GM12892 (cell line): ENCODE data around the gene ITPR1.

Source experiments
- DNase-seq: peaks from one replicate; pipeline ENCODE4 v3.0.0; 2011; ENCODE audit not compliant: insufficient read length
- FAIRE-seq: peaks from 2 replicates; lab custom pipeline; 2011; peaks lifted over from hg19 to GRCh38; lab: Jason Lieb, UNC
- POLR2A ChIP-seq: IDR thresholded peaks from 2 replicates; pipeline ENCODE4 v1.6.1; 2011; ENCODE audit warnings: low read depth, low read length, control low read depth
- POLR2AphosphoS5 ChIP-seq: IDR thresholded peaks from 2 replicates; pipeline ENCODE4 v1.6.1; 2011; ENCODE audit warnings: low read depth, low read length, control low read depth
- TAF1 ChIP-seq: IDR thresholded peaks from 2 replicates; pipeline ENCODE4 v1.6.1; 2011; ENCODE audit warnings: low read depth, mild to moderate bottlenecking, control low read depth, low read length, borderline replicate concordance

ITPR1 gene

GRCh38 chr3:4786431-4786830 is 293.3 kb downstream of the ITPR1 start:
- no peak for FAIRE-seq
- DNase-seq, result no peak
- TF ChIP-seq TAF1, result no peak
- no peak for TF ChIP-seq POLR2A
- no peak for TF ChIP-seq POLR2AphosphoS5

- FAIRE-seq, result no peak
- TF ChIP-seq POLR2A (no peak), TAF1 (no peak), POLR2AphosphoS5 (no peak)
- no peak for DNase-seq
These were observed 298.2 kb downstream of the ITPR1 start for GRCh38 chr3:4791358-4791757.

- no peak for FAIRE-seq
- TF ChIP-seq TAF1 (no peak), POLR2A (no peak), POLR2AphosphoS5 (no peak)
- DNase-seq, result no peak
These were observed 300.2 kb downstream of the ITPR1 start for GRCh38 chr3:4793311-4793710.

- TF ChIP-seq POLR2A, result no peak
- no peak for TF ChIP-seq TAF1
- TF ChIP-seq POLR2AphosphoS5, result no peak
- FAIRE-seq (no peak), DNase-seq (no peak)
These were observed 301.2 kb downstream of the ITPR1 start for GRCh38 chr3:4794331-4794730.

GRCh38 chr3:4794798-4795197 is 301.6 kb downstream of the ITPR1 start:
- DNase-seq (no peak), FAIRE-seq (no peak)
- TF ChIP-seq TAF1 (no peak), POLR2AphosphoS5 (no peak), POLR2A (no peak)

- DNase-seq, result no peak
- TF ChIP-seq POLR2AphosphoS5 (no peak), TAF1 (no peak), POLR2A (no peak)
- no peak for FAIRE-seq
These were observed 302.8 kb downstream of the ITPR1 start for GRCh38 chr3:4795905-4796304.

- FAIRE-seq (no peak), DNase-seq (no peak)
- TF ChIP-seq POLR2A (no peak), TAF1 (no peak), POLR2AphosphoS5 (no peak)
These were observed 304.1 kb downstream of the ITPR1 start for GRCh38 chr3:4797201-4797705.

- TF ChIP-seq POLR2AphosphoS5 (no peak), POLR2A (no peak), TAF1 (no peak)
- no peak for FAIRE-seq
- DNase-seq, result no peak
These were observed 306.4 kb downstream of the ITPR1 start for GRCh38 chr3:4799266-4800256.

- TF ChIP-seq TAF1, result no peak
- TF ChIP-seq POLR2A, result no peak
- TF ChIP-seq POLR2AphosphoS5, result no peak
- DNase-seq (no peak), FAIRE-seq (no peak)
These were observed 307.4 kb downstream of the ITPR1 start for GRCh38 chr3:4800595-4800994.

GRCh38 chr3:4801892-4802291 is 308.7 kb downstream of the ITPR1 start:
- FAIRE-seq, result no peak
- no peak for TF ChIP-seq POLR2A
- TF ChIP-seq POLR2AphosphoS5, result no peak
- no peak for TF ChIP-seq TAF1

GRCh38 chr3:4802903-4803302 is 309.8 kb downstream of the ITPR1 start:
- no peak for FAIRE-seq
- TF ChIP-seq POLR2AphosphoS5 (no peak), POLR2A (no peak), TAF1 (no peak)
- no peak for DNase-seq

More at GRCh38 chr3:4801892-4802291, 308.7 kb downstream of the ITPR1 start:
- no peak for DNase-seq
